NCI-H524 (cell line): ENCODE data around the gene PCBP4.

ENCODE experiments used
- DNase-seq, 2 experiments: peaks; one replicate each; lab custom pipeline; 2025; lab: John Stamatoyannopoulos, UW

PCBP4 gene

GRCh38 chr3:51967384-51968169, at the start of gene PCBP4:
Gene PCBP4 (minus strand): TSS chr3:51967454. CDS start chr3:51961240, 6,214 bp downstream.
- DNase-seq = peak in 1 of 2 experiments; percentile 54

- DNase-seq = peak; percentile 12 to 54
Measured at GRCh38 chr3:52015438-52016228, 48.4 kb upstream of the PCBP4 start.

GRCh38 chr3:52014613-52015012, 47.4 kb upstream of the PCBP4 start:
- peak; percentile 22 to 78 for DNase-seq

- no peak for DNase-seq
Measured at GRCh38 chr3:52013802-52014598, 46.7 kb upstream of the PCBP4 start.

GRCh38 chr3:52012699-52013098, 45.4 kb upstream of the PCBP4 start:
- DNase-seq = no peak

GRCh38 chr3:52010431-52010830, 43.2 kb upstream of the PCBP4 start:
- DNase-seq = peak; percentile 48 to 73

GRCh38 chr3:52007291-52007690, 40.0 kb upstream of the PCBP4 start:
- no peak for DNase-seq

GRCh38 chr3:52006820-52007133, 39.5 kb upstream of the PCBP4 start:
- no peak for DNase-seq

- peak; percentile 14 to 46 for DNase-seq
Measured at GRCh38 chr3:52006017-52006819, 39.0 kb upstream of the PCBP4 start.

- peak; percentile 57 to 72 for DNase-seq
Measured at GRCh38 chr3:52005571-52005986, 38.3 kb upstream of the PCBP4 start.

- peak; percentile 30 to 67 for DNase-seq
Measured at GRCh38 chr3:52004906-52005395, 37.7 kb upstream of the PCBP4 start.

GRCh38 chr3:52004163-52004787, 37.0 kb upstream of the PCBP4 start:
- DNase-seq = peak; percentile 85 to 89

GRCh38 chr3:52002748-52003147, 35.5 kb upstream of the PCBP4 start:
- no peak for DNase-seq

GRCh38 chr3:52001443-52001974, 34.3 kb upstream of the PCBP4 start:
- peak; percentile 68 to 83 for DNase-seq

- DNase-seq = no peak
Measured at GRCh38 chr3:51999846-52000245, 32.6 kb upstream of the PCBP4 start.

- DNase-seq = no peak
Measured at GRCh38 chr3:51998774-51999173, 31.5 kb upstream of the PCBP4 start.

- DNase-seq = no peak
Measured at GRCh38 chr3:51997935-51998596, 30.8 kb upstream of the PCBP4 start.

GRCh38 chr3:51997172-51997571, 29.9 kb upstream of the PCBP4 start:
- no peak for DNase-seq

- DNase-seq = peak; percentile 81 to 94
Measured at GRCh38 chr3:51995346-51996163, 28.3 kb upstream of the PCBP4 start, which contains the start of gene RPL29. Gene RPL29 (minus strand): TSS chr3:51995895. CDS start chr3:51995461, 434 bp downstream.
